IMR-90 (cell line): ENCODE results near the gene C10orf90. TPM values are rescaled to one million over a fixed set of nuclear protein-coding genes. Genes with fewer than 3 reads are reported as not detected.

ENCODE experiments used
- ATAC-seq: fragments of 200-7000 bp; cut with Tn5 transposase; 2 replicates; pipeline ENCODE4 v1.9.1; 2020; ENCODE audit warnings: low read depth, mild to moderate bottlenecking, moderate library complexity
- BruUV-seq: library from RNA; stranded (reverse); fragments of 400-500 nt; replicated peaks from 2 replicates; lab custom pipeline; 2021; lab: Mats Ljungman, UMichigan
- CTCF ChIA-PET: fragments of 300-600 bp; formaldehyde crosslinking; extraction: SDS; loops from one replicate; lab custom pipeline; 2021; ENCODE audit warnings: antibody characterized with exemption; lab: Yijun Ruan, JAX
- POLR2A ChIA-PET: fragments of 300-600 bp; sonication (Branson Sonifier 250); formaldehyde crosslinking; loops from one replicate; lab custom pipeline; 2022; ENCODE audit warnings: antibody characterized with exemption; ENCODE audit not compliant: unreplicated experiment; lab: Charles Lee
- DNase-seq: peaks from one replicate; pipeline ENCODE4 v3.0.0; 2013
- H2AFZ ChIP-seq: replicated peaks from 2 replicates; pipeline ENCODE3; 2013; ENCODE audit warnings: low read length, mild to moderate bottlenecking; ENCODE audit not compliant: poor library complexity
- H2AK5ac ChIP-seq: 2 replicates; pipeline ENCODE4 v1.6.1; 2013; ENCODE audit warnings: low read depth, low read length, inconsistent platforms
- H2AK9ac ChIP-seq: replicated peaks from 2 replicates; pipeline ENCODE3; 2013; ENCODE audit warnings: mild to moderate bottlenecking, low read depth, low read length, moderate library complexity; ENCODE audit not compliant: poor library complexity
- H2BK120ac ChIP-seq: 2 replicates; pipeline ENCODE4 v1.6.1; 2013; ENCODE audit warnings: low read depth, low read length, inconsistent platforms
- H2BK15ac ChIP-seq: 3 replicates; pipeline ENCODE4 v1.6.1; 2013; ENCODE audit warnings: low read depth, low read length, inconsistent platforms
- H2BK20ac ChIP-seq: 2 replicates; pipeline ENCODE4 v1.6.1; 2013; ENCODE audit warnings: low read depth, mild to moderate bottlenecking, inconsistent platforms, low read length, moderate library complexity
- H2BK5ac ChIP-seq: 2 replicates; pipeline ENCODE4 v1.6.1; 2013; ENCODE audit warnings: mild to moderate bottlenecking, low read depth, low read length, inconsistent platforms; ENCODE audit not compliant: poor library complexity, severe bottlenecking
- H3K14ac ChIP-seq: replicated peaks from 2 replicates; pipeline ENCODE4 v1.6.1; 2013; ENCODE audit warnings: low read depth, low read length, inconsistent platforms
- H3K18ac ChIP-seq: 2 replicates; pipeline ENCODE4 v1.6.1; 2013; ENCODE audit warnings: low read depth, low read length, control low read depth
- H3K23ac ChIP-seq: 2 replicates; pipeline ENCODE4 v1.6.1; 2013; ENCODE audit warnings: low read depth, low read length, inconsistent platforms
- H3K27ac ChIP-seq: 2 replicates; pipeline ENCODE4 v1.5.1; 2013; ENCODE audit warnings: mild to moderate bottlenecking, control low read depth, low read length; ENCODE audit not compliant: insufficient read depth
- H3K27me3 ChIP-seq: 2 replicates; pipeline ENCODE4 v1.6.1; 2013; ENCODE audit warnings: low read length; ENCODE audit not compliant: control insufficient read depth, insufficient read depth
- H3K36me3 ChIP-seq: 2 replicates; pipeline ENCODE4 v1.6.1; 2013; ENCODE audit warnings: low read length, mixed read lengths; ENCODE audit not compliant: control insufficient read depth, insufficient read depth
- H3K4ac ChIP-seq: 2 replicates; pipeline ENCODE4 v1.6.1; 2013; ENCODE audit warnings: low read depth, low read length, inconsistent platforms
- H3K4me1 ChIP-seq: 2 replicates; pipeline ENCODE4 v1.6.1; 2013; ENCODE audit warnings: low read length, mixed read lengths; ENCODE audit not compliant: control insufficient read depth, insufficient read depth
- H3K4me2 ChIP-seq: 2 replicates; pipeline ENCODE4 v1.6.1; 2013; ENCODE audit warnings: low read depth, mild to moderate bottlenecking, control low read depth, low read length, moderate library complexity
- H3K4me3 ChIP-seq: 2 replicates; pipeline ENCODE4 v1.5.1; 2013; ENCODE audit warnings: low read depth, mild to moderate bottlenecking, control low read depth, low read length, moderate library complexity; ENCODE audit not compliant: insufficient read depth
- H3K56ac ChIP-seq: 2 replicates; pipeline ENCODE4 v1.6.1; 2013; ENCODE audit warnings: low read length, inconsistent platforms; ENCODE audit not compliant: insufficient read depth; ENCODE audit errors: extremely low read depth
- H3K79me1 ChIP-seq, 2 experiments: 2 replicates each; pipeline ENCODE4 v1.6.1; 2013; ENCODE audit warnings: low read length in 2 of 2, inconsistent platforms in 1 of 2, low read depth in 1 of 2
- H3K9ac ChIP-seq: 2 replicates; pipeline ENCODE4 v1.6.1; 2013; ENCODE audit warnings: low read depth, low read length, control low read depth
- H3K9me1 ChIP-seq: 2 replicates; pipeline ENCODE4 v1.6.1; 2013; ENCODE audit warnings: low read length, inconsistent platforms; ENCODE audit not compliant: insufficient read depth
- H3K9me3 ChIP-seq: 2 replicates; pipeline ENCODE4 v1.6.1; 2013; ENCODE audit warnings: low read length; ENCODE audit not compliant: control insufficient read depth, insufficient read depth
- H4K20me1 ChIP-seq: 2 replicates; pipeline ENCODE4 v1.6.1; 2013; ENCODE audit warnings: low read length, inconsistent platforms; ENCODE audit not compliant: insufficient read depth
- H4K5ac ChIP-seq: 2 replicates; pipeline ENCODE4 v1.6.1; 2013; ENCODE audit warnings: mild to moderate bottlenecking, low read depth, low read length, control low read depth
- H4K8ac ChIP-seq, 2 experiments: 2 replicates each; pipeline ENCODE4 v1.6.1; 2013; ENCODE audit warnings: low read depth in 2 of 2, low read length in 2 of 2, control low read depth in 1 of 2, inconsistent platforms in 1 of 2
- H4K91ac ChIP-seq: 2 replicates; pipeline ENCODE4 v1.6.1; 2013; ENCODE audit warnings: low read depth, low read length, inconsistent platforms; ENCODE audit not compliant: insufficient read depth
- BHLHE40 ChIP-seq: fragments of 150-350 bp; IDR thresholded peaks from 2 replicates; pipeline ENCODE4 v1.6.1; 2016; ENCODE audit warnings: mild to moderate bottlenecking, low read depth, low read length
- CEBPB ChIP-seq: IDR thresholded peaks from 2 replicates; pipeline ENCODE4 v1.6.1; 2012; ENCODE audit warnings: low read depth, low read length, improper control_type of control experiment
- CHD1 ChIP-seq: IDR thresholded peaks from 2 replicates; pipeline ENCODE4 v1.6.1; 2012; ENCODE audit warnings: low read depth, low read length, improper control_type of control experiment
- CTCF ChIP-seq: conservative IDR thresholded peaks from 2 replicates; pipeline ENCODE4 v1.5.1; 2012; ENCODE audit warnings: mild to moderate bottlenecking, low read depth, low read length, improper control_type of control experiment
- ELK1 ChIP-seq: fragments of 150-350 bp; IDR thresholded peaks from 2 replicates; pipeline ENCODE4 v1.6.1; 2016; ENCODE audit warnings: low read depth, mild to moderate bottlenecking, low read length, moderate library complexity, borderline replicate concordance
- FOS ChIP-seq: fragments of 150-350 bp; IDR thresholded peaks from 2 replicates; pipeline ENCODE4 v1.6.1; 2016; ENCODE audit warnings: low read depth, low read length
- MAFK ChIP-seq: IDR thresholded peaks from 2 replicates; pipeline ENCODE4 v1.6.1; 2012; ENCODE audit warnings: low read depth, low read length, improper control_type of control experiment
- MAZ ChIP-seq: IDR thresholded peaks from 2 replicates; pipeline ENCODE4 v1.6.1; 2012; ENCODE audit warnings: low read depth, mild to moderate bottlenecking, low read length, improper control_type of control experiment, moderate library complexity, borderline replicate concordance
- MXI1 ChIP-seq: IDR thresholded peaks from 2 replicates; pipeline ENCODE4 v1.6.1; 2012; ENCODE audit warnings: low read depth, mild to moderate bottlenecking, low read length, moderate library complexity, borderline replicate concordance
- NFE2L2 ChIP-seq: fragments of 150-350 bp; IDR thresholded peaks from 2 replicates; pipeline ENCODE4 v1.6.1; 2016; ENCODE audit warnings: low read depth, mild to moderate bottlenecking, low read length
- POLR2A ChIP-seq: IDR thresholded peaks from 2 replicates; pipeline ENCODE4 v1.6.1; 2012; ENCODE audit warnings: mild to moderate bottlenecking, low read depth, low read length
- RAD21 ChIP-seq: IDR thresholded peaks from 2 replicates; pipeline ENCODE4 v1.6.1; 2012; ENCODE audit warnings: low read length, improper control_type of control experiment
- RCOR1 ChIP-seq: IDR thresholded peaks from 2 replicates; pipeline ENCODE4 v1.6.1; 2012; ENCODE audit warnings: mild to moderate bottlenecking, low read length, improper control_type of control experiment; ENCODE audit not compliant: insufficient replicate concordance
- RFX5 ChIP-seq: IDR thresholded peaks from 2 replicates; pipeline ENCODE4 v1.8.0; 2012; ENCODE audit warnings: low read depth, mild to moderate bottlenecking, low read length, moderate library complexity
- SMC3 ChIP-seq: fragments of 150-350 bp; IDR thresholded peaks from 2 replicates; pipeline ENCODE4 v1.6.1; 2016; ENCODE audit warnings: low read depth, mild to moderate bottlenecking, antibody characterized with exemption, low read length, moderate library complexity
- USF2 ChIP-seq: fragments of 150-350 bp; IDR thresholded peaks from 2 replicates; pipeline ENCODE4 v1.6.1; 2017; ENCODE audit warnings: mild to moderate bottlenecking, antibody characterized with exemption, low read length, low read depth
- WGBS, 2 experiments: methylation state at CpG; one replicate each; pipeline versions ENCODE4 v1.1.5 to v1.1.7; 2013; ENCODE audit warnings: missing lambda C conversion rate in 2 of 2; ENCODE audit not compliant: insufficient read length in 1 of 2; ENCODE audit errors: extremely low coverage in 2 of 2; 5-methylcytosine and 5-hydroxymethylcytosine counted together
- dilution Hi-C: fragments of 300-500 bp; cut with HindIII; formaldehyde crosslinking; loops from one replicate; pipeline ENCODE4 v1.14.3; 2018; ENCODE audit warnings: low sequenced_read_pairs; ENCODE audit not compliant: unreplicated experiment
- in situ Hi-C: fragments of 300-500 bp; cut with MboI; formaldehyde crosslinking; loops from 3 replicates; pipeline ENCODE4 v1.14.3; 2019; ENCODE audit warnings: low sequenced_read_pairs, inconsistent platforms, mixed read lengths
- intact Hi-C: fragments of 100-400 bp; cut with micrococcal nuclease; formaldehyde crosslinking; loops from 2 replicates; pipeline ENCODE4 v1.10.0; 2022
- polyA plus RNA-seq, 3 experiments: library from polyadenylated mRNA; depleted of rRNA; stranded (reverse); fragments of >200 nt; gene quantifications; 2 replicates each; pipeline ENCODE4 v1.2.3, GENCODE V29; 2012; ENCODE audit warnings: low replicate concordance in 1 of 3
- total RNA-seq: library from RNA; depleted of rRNA; stranded (reverse); fragments of >200 nt; gene quantifications from 2 replicates; pipeline ENCODE4 v1.2.3, GENCODE V29; 2012

C10orf90 gene
- total and polyA plus RNA-seq, 2 of the 4 experiments (the other 2 are of a cell fraction): 0.05 to 0.18 TPM

GRCh38 chr10:126455766-126456405, 214.6 kb downstream of the C10orf90 start:
- DNase-seq (no peak), ATAC-seq (no peak)
- TF ChIP-seq MAZ: no peak
- no peak for TF ChIP-seq BHLHE40
- TF ChIP-seq RCOR1: no peak
- no peak for TF ChIP-seq NFE2L2
- no peak for TF ChIP-seq RAD21
- no peak for TF ChIP-seq ELK1
- no peak for TF ChIP-seq MXI1
- TF ChIP-seq CHD1: no peak
- no peak for TF ChIP-seq SMC3
- TF ChIP-seq CEBPB: no peak
- TF ChIP-seq RFX5: no peak
- no peak for TF ChIP-seq FOS
- TF ChIP-seq POLR2A: no peak
- TF ChIP-seq CTCF: no peak
- no peak for TF ChIP-seq USF2
- no peak for TF ChIP-seq MAFK
- no peak overlapping the region for H3K14ac ChIP-seq
- H2AK5ac ChIP-seq: no peak overlapping the region
- peaks cover 7% of the 10 kb centered on the region for H3K27me3 ChIP-seq
- H3K27ac ChIP-seq: no peak overlapping the region
- intact Hi-C loops: loop anchor here (5.0 kb wide), 1 partner anchor 59 kb away; no protein-coding TSS in a partner anchor
- H3K36me3 ChIP-seq: no peaks in the 10 kb centered on the region
- no peaks in the 10 kb centered on the region for H3K9me3 ChIP-seq
- no peak overlapping the region for H3K56ac ChIP-seq
- ChIA-PET POLR2A (interaction anchor here (0.6 kb wide), 1 partner anchor 93 kb away, joined by 4 read pairs; no protein-coding TSS in a partner anchor), CTCF (no interaction called here)
- no peak overlapping the region for H2AFZ ChIP-seq
- H3K79me1 ChIP-seq: no peaks in the 10 kb centered on the region
- H3K4me2 ChIP-seq: no peak overlapping the region
- H2BK5ac ChIP-seq: no peak overlapping the region
- H4K8ac ChIP-seq: no peak overlapping the region
- H3K4me1 ChIP-seq: peaks cover 1% of the 10 kb centered on the region; the same call in 1 of the 2 replicates
- no peak overlapping the region for H2BK20ac ChIP-seq
- no peaks in the 10 kb centered on the region for H3K9me1 ChIP-seq
- no peak overlapping the region for H4K5ac ChIP-seq
- no peak overlapping the region for H2AK9ac ChIP-seq
- no peak overlapping the region for H3K4me3 ChIP-seq
- no peak overlapping the region for H3K18ac ChIP-seq
- WGBS, 2 experiments: 80% methylated on average over 1 of the region's 11 CpGs; no CpG with 5 or more reads in 1 of the 2 experiments
- BruUV-seq: no TSS peak
- in situ Hi-C loops: no loop called here
- no peak overlapping the region for H3K9ac ChIP-seq
- no peak overlapping the region for H2BK120ac ChIP-seq
- H3K23ac ChIP-seq: no peak overlapping the region
- H3K4ac ChIP-seq: no peak overlapping the region
- H4K20me1 ChIP-seq: no peaks in the 10 kb centered on the region
- H2BK15ac ChIP-seq: no peak overlapping the region
- H4K91ac ChIP-seq: no peak overlapping the region
- dilution Hi-C loops: no loop called here
